RPMI7951 (cell line): ENCODE data around the gene DPYD. TPM values are rescaled to one million over a fixed set of nuclear protein-coding genes. Genes with fewer than 3 reads are reported as not detected.

Experiments used
- DNase-seq: peaks from one replicate; pipeline ENCODE4 v3.0.0-alpha.2; 2012; ENCODE audit warnings: low read depth
- total RNA-seq: library from RNA; depleted of rRNA; stranded (reverse); fragments of >200 nt; shearing (Covaris generic); gene quantifications from 2 replicates; pipeline ENCODE4 v1.2.3, GENCODE V29; 2014

DPYD gene
- total RNA-seq, 1 experiment from 2014 or later: 35.8 TPM

- DNase-seq: no peak
These were observed 478.9 kb downstream of the DPYD start for GRCh38 chr1:97441966-97442365.

DNA sequence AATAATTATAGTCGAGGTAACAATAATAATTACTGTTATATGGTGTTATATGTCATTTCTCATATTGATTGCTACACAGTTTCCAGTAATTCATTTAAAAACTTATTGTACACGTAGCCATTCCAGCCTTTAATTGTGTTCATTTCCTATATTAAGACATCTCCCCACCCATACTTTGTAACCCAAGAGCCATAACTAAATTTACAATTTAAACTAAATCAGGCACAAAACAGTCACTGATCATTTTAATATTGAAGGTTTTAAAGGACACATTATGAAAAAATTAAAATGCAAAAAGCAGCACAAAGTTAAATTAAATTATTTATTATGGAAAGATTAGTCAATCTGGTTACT, 487.0 kb downstream of the DPYD start:
- no peak for DNase-seq

- DNase-seq: peak; percentile 83
These were observed 487.6 kb downstream of the DPYD start for GRCh38 chr1:97433094-97433823.

DNA sequence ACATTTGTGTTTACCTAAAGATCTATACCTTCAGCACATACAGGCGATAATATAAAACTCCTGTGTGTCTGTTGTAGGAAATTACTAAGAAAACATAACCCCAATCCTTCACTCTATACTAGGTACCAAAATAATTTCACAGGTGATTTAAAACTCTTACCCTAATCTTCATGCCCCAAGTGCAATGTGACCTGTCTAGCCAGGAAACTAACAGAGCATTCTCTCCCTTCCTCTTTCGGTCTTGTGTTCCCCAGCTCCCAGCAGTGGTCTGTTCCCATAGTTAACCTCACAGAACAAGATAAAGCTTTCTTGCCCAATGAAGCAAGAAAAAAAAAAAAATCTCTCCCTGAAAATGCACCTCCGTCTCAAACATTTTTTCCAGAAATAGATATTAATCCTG, 493.5 kb downstream of the DPYD start:
- no peak for DNase-seq

DNA sequence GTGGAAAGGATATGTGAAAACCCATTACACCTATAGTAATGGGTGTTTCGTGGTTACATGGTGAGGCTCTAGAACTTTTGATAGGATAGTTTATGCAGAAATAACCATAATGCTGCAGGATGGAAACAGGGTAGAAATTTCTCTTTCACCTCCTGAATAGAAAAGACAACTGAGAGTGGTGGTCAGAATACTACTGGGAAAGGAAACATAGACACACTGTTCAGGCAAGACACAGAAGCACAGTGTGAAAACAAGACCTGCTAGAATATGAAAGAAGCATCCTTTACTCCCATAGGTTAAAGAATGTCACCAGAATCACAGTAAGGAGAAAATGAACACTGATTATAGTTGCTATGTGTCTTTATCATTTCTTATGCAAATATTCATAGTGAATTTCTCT, 496.6 kb downstream of the DPYD start:
- no peak for DNase-seq

DNA sequence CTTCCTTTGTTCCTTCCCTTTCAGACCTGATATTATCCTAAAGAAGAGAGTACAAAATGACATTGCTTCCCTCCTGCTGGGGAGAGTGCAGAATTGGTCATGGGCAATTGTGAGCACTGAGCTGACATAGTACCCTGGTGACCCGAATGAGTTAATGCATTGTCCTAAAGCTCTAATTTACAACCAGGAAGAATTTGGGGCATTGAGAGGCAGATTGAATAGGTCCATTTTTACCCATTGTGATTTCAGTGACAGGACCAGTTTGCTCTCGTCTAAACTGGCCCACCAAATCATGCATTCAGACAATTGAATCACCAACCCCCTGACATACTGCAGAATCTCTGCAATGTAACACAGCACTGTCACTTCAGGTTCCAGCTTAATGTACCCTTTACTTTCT, 497.4 kb downstream of the DPYD start:
- DNase-seq: no peak

- DNase-seq: no peak
These were observed 503.2 kb downstream of the DPYD start for GRCh38 chr1:97417661-97418060.

GRCh38 chr1:97414682-97415312, 506.0 kb downstream of the DPYD start:
- no peak for DNase-seq

GRCh38 chr1:97412737-97413136, 508.1 kb downstream of the DPYD start:
- DNase-seq: no peak

DNA sequence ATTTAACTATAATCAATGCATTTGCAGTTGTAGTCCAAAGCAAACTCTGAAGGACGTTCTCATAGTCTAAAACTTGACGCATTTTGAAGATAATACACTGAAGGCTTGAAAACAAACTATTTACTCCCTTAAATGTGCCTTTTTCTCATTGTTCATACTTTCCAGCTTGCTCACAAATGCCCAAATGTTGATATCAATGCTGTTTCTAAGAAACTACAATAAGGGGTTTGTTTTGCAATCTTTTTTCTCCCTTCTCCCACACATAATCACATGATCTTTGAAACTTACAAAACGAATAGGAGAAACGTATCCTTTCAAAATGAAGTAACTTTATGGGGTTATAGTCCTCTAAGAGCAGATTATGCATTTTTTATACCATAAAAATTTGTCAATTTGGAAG, 508.7 kb downstream of the DPYD start:
- peak; percentile 4 for DNase-seq

GRCh38 chr1:97396463-97396862, 524.4 kb downstream of the DPYD start:
- peak; percentile 7 for DNase-seq

DNA sequence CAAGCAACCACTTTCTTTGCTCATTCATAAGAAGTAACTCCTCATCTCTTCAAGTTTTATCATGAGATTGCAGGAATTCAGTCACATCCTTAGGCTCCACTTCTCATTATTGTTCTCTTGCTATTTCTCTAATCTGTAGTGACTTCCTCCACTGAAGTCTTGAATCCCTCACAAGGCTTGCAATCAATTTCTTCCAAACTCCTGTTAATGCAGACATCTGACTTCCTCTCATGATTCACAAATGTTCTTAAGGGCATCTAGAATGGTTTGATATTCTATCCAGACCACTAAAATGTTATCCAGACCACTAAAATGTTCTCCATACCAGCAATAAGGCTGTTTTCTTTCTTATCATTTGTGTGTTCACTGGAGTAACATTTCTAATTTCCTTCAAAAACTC, 528.1 kb downstream of the DPYD start:
- no peak for DNase-seq

DNA sequence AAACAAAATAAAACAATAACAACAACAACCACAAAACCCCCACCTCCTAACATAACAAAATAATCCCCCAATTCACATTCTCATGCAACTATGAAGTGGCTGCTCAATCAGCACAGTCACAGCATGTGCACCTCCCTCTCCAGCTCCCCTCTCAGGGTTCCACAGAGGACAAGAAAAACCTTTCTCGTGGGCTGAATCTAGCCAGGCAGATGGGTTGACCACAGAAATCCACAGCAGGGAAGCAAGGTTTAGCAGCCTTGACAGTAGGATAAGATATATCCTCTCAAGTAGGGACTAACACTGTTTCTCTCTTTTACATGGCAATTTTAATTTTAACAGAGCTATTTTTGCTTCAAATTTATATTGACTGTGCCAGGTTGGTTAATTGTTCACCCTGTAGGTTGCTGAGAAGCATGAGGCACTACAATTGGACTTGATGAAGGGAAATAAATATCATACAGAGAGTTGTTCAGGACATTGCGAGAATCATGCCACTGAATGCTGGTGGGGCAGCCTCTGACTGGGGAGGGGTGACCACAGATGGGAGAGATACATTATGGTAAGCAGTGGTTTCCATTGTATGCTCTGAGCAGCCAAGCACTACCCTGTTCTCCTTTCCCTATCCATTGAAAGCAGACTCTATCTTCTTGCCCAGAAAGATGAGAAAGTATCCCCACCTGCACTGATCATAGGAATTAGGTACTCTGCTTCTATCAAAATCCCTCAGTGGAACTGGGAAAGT, 535.1 kb downstream of the DPYD start:
- DNase-seq: peak; percentile 50

- DNase-seq: peak; percentile 87
These were observed 536.4 kb downstream of the DPYD start for GRCh38 chr1:97384294-97384968.

DNA sequence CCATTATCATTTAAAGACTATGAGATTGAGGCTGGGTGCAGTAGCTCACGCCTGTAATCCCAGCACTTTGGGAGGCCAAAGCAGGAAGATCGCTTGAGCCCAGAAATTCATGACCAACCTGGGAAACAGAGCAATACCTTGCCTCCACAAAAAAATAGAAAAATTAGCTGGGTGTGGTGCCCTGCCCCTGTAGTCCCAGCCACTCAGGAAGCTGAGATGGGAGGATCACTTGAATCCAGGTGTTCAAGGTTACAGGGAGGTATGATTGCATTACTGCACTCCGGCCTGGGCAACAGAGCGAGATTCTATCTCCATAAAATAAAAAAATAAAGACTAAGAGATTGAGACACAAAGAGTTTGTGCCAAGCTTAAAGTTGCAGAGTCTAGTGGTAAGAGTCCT, 537.0 kb downstream of the DPYD start:
- DNase-seq: no peak

- no peak for DNase-seq
These were observed 538.6 kb downstream of the DPYD start for GRCh38 chr1:97382206-97382605.

GRCh38 chr1:97379387-97380075, 541.3 kb downstream of the DPYD start:
- DNase-seq: peak; percentile 68

DNA sequence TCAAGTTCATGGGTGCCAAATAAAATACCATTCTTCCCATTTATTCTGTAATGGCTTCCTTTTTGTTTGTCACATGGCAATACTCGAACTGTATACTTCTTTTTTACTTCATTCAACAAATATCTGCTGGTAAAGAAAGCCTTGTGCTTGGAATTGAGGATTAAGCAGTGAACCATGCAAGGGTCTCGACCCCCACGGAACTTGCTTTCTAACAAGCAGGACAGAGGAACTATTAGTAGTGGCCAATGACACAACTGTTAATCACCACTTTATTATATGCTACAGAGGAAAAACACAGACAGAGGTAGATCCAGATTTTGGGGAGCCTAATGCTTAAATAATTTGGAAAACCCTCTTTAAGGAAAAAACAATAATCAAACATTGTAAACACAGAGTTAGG, 542.2 kb downstream of the DPYD start:
- no peak for DNase-seq

DNA sequence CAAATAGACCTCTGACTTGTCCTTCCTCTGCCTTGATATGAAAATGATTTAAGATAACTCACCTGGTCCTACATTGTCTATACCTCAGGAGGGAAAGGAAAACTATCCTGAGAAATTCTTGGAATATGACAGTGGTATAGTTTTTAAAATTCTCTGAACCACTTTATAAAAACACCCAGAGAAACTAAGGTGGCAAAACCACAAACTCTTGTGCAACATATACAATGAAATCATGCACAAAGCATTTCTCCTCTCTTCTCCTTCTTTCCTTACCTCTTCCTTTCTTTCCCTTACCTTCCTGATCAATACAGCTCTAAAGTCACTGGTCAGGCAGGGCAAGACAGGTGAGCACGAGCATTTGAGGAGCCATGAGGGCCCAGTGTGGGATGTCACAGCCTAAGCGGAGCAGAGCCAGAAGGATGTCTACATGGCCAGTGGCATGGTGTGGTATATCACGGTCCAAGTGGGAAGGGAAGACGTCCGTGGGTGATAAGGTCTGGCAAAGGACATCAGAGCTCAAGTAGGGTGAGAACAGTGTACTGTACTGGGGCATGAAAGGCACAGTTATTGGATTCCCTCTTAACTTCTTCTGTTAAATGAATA, 543.3 kb downstream of the DPYD start:
- DNase-seq: no peak

- no peak for DNase-seq
These were observed 547.8 kb downstream of the DPYD start for GRCh38 chr1:97373000-97373399.

- DNase-seq: no peak
These were observed 548.3 kb downstream of the DPYD start for GRCh38 chr1:97372531-97372930.
